Measurements from ENCODE around the gene MRPL55.

MRPL55 gene

DNA sequence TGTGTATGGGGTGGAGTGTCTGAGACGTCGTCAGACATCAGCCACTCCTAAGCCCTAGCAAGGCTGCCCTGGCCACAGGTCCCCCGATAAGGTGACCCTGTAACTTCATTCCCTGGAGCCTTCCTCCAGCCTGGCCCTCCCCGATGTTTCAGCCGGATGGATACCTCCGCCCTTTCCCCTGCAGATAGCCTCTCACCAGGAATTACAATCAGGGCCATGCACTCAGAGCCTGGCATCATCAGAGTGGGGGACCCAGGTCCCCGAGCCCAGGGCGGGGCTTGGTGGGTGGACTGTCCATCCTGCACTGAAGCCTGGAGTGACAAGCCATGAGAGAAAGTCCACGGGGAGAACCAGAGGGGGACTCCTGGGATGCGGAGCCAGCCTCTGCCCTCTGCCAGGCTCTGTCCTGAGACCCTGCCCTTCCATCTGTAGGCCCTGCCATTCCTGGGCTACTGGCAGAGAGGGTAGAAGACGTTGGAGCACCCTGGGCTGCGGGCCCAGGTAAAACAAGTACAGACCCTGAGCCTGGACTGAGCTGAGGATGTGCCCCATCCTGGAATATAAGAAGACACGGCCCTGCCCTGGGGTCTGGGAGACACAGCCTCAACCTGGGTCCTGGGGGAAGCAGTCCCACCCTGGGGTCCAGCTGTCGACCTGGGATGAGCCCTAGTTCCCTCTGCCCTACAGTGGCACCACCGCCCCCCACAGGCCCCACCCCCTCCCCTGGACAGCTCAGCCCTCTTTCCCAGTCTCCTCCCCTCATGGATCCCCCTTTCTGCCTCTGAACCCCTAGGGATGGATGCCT is 43.4 kb downstream of the MRPL55 start:
- Histone ChIP-seq H3K9me3 (no peaks in the 10 kb centered on the region), H3K27me3 (peaks cover 0 to 94% of the 10 kb centered on the region in 2 donors), H3K4me3 (no peak overlapping the region), H3K27ac (no peak overlapping the region), H3K36me3 (no peaks in the 10 kb centered on the region), H3K4me1 (peaks cover 0 to 4% (median 2%) of the 10 kb centered on the region in 4 donors)
- intact Hi-C loops (cut with DNase I; ENCODE audit: low total_unique reads): no loop called here
- TF ChIP-seq, protein P1, sequence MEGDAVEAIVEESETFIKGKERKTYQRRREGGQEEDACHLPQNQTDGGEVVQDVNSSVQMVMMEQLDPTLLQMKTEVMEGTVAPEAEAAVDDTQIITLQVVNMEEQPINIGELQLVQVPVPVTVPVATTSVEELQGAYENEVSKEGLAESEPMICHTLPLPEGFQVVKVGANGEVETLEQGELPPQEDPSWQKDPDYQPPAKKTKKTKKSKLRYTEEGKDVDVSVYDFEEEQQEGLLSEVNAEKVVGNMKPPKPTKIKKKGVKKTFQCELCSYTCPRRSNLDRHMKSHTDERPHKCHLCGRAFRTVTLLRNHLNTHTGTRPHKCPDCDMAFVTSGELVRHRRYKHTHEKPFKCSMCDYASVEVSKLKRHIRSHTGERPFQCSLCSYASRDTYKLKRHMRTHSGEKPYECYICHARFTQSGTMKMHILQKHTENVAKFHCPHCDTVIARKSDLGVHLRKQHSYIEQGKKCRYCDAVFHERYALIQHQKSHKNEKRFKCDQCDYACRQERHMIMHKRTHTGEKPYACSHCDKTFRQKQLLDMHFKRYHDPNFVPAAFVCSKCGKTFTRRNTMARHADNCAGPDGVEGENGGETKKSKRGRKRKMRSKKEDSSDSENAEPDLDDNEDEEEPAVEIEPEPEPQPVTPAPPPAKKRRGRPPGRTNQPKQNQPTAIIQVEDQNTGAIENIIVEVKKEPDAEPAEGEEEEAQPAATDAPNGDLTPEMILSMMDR (IDR thresholded peaks at IDR 0.05): no peak
- no peak for DNase-seq

DNA sequence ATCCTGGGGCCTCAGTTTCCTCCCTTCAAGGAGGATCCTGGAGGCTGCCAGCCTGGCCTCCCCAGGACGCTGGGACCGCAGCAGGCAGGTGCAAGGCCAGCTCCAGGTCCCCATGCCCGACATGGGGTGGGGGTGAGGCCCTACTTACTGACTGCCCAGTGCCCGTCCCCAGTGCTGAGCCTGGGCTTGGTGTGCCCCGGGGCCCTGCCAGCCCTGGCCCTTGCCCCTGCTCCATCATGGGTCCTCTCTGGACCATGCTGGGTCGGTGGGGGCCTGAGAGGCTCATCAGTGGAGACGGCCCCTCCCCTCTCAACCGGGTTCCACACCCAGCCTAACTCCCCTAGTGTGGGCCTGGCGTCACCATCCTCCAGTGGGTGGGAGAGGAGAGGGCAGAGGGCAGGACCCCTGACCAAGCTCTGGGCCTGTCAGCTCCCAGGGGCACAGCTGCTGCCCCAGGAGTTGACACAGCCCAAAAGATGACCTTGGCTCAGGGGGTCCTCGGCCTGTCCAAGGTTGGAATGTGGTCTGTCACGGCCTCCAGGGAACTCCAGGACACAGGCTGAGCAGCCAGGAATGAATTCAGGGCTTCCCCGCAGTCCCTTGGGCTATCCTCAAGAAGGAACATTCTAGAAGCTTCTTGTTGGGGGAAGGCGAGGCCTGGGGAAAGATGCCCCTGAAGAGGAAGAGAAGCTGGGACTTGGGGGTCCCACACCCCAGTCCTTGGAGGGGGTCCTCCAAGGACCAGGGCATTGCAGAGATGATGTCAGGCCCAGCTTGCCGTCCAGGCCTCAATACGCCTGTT is 44.2 kb downstream of the MRPL55 start:
- Histone ChIP-seq H3K27ac (no peak overlapping the region), H3K9me3 (no peaks in the 10 kb centered on the region), H3K36me3 (no peaks in the 10 kb centered on the region), H3K4me3 (no peak overlapping the region), H3K27me3 (peaks cover 3 to 96% of the 10 kb centered on the region in 2 donors), H3K4me1 (peaks cover 0 to 12% (median 9%) of the 10 kb centered on the region in 4 donors)
- TF ChIP-seq, protein P1 (IDR thresholded peaks at IDR 0.05): no peak
- intact Hi-C loops (cut with DNase I; ENCODE audit: low total_unique reads): no loop called here
- DNase-seq: no peak

DNA sequence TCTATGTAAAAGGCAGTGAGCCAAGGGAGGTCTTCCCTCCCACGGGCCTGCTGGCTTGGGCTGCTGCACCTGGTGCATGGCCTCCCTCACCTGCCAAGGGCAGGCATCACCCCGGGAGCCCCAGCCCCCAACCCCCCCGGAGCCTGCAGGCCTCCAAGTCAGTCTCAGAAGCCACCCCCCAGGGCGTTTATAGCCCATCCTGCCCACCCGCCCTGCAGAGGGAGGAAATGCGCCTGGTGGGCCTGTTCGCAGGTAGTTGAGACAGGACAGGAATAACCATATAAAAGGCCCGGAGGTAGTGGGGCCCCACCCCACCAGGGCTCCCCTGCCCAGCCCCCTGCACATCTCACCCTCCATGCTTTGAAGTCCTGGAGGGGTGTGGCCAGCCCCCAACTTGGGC is 44.8 kb downstream of the MRPL55 start:
- peaks cover 0 to 19% (median 15%) of the 10 kb centered on the region in 4 donors for H3K4me1 ChIP-seq
- peaks cover 3 to 99% of the 10 kb centered on the region in 2 donors for H3K27me3 ChIP-seq
- TF ChIP-seq, protein P1 (IDR thresholded peaks at IDR 0.05): no peak
- intact Hi-C loops (cut with DNase I; ENCODE audit: low total_unique reads): no loop called here
- no peaks in the 10 kb centered on the region for H3K9me3 ChIP-seq
- DNase-seq: no peak
- H3K27ac ChIP-seq: no peak overlapping the region
- no peak overlapping the region for H3K4me3 ChIP-seq
- H3K36me3 ChIP-seq: no peaks in the 10 kb centered on the region

DNA sequence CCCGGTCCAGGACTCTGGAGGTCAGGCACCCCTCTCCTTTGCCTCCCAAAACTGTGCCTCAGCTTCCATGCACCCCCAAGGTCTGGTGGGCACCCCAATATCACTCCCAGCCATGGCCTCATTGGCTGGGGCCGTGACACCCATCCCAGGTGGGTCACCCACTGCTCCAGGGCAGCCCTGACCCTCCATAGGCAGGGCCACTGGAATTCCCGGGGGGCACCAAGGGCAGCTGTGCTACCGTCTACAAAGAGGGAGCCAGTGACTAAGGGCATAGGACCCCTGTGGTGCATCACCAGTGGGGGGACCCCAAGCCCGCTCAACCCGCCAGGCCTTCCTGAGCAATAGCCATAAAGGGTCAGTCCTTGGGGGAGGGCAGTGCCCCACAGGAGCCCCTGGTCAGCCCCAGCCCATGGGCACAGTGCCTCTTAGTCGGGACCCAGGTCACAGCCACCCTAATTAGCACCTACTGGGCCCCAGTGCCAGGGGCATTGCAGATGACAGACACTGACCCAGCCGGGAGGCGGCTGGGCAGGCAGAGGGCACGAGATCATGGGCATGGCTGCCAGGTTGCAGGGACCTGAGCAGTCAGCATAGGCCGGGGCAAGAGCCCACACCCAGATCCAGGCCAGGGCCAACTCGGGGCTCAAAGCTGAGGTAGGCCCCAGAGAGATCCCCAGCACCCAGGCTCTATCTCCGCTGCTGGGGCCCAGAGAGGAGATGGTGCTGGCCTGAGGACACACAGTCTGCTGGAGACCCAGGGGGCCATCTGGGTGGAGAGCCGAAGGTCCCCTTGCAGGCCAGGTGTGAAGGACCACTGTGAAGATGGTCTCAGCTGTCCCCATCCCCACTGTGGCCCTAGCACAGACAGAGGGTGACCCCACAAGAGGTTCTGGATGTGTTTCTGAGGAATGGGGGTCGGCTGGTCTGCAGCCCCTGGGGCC is 45.6 kb downstream of the MRPL55 start:
- no peaks in the 10 kb centered on the region for H3K9me3 ChIP-seq
- no peak overlapping the region for H3K4me3 ChIP-seq
- peaks cover 0 to 23% (median 17%) of the 10 kb centered on the region in 4 donors for H3K4me1 ChIP-seq
- H3K27me3 ChIP-seq: peaks cover 3 to 100% of the 10 kb centered on the region in 2 donors
- intact Hi-C loops (cut with DNase I; ENCODE audit: low total_unique reads): no loop called here
- no peak for DNase-seq
- H3K27ac ChIP-seq: no peak overlapping the region
- H3K36me3 ChIP-seq: no peaks in the 10 kb centered on the region
- TF ChIP-seq, protein P1 (IDR thresholded peaks at IDR 0.05): no peak

DNA sequence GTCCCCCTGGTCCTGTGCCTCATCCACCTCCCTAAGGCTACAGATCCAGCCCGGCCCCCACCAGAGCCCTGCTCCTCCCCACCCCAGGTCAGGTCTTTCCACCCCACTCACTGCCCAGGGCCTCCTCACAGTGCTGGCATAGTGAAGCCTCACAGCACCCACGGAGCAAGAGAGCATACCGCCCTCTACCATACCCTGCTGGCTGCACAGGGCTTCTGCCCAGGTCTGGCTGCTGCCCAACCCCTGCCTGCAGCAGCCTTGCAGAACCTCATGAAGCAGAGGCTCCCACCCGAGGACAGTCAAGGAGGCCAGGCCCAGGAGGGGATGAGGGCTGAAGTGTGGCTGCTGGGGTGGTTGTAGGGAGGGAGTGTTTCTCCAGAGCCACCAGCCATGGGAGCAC is 46.3 kb downstream of the MRPL55 start:
- DNase-seq: no peak
- Histone ChIP-seq H3K36me3 (no peaks in the 10 kb centered on the region), H3K27ac (no peak overlapping the region), H3K9me3 (no peaks in the 10 kb centered on the region), H3K4me3 (no peak overlapping the region), H3K27me3 (peaks cover 3 to 99% of the 10 kb centered on the region in 2 donors), H3K4me1 (peaks cover 0 to 23% (median 17%) of the 10 kb centered on the region in 4 donors)
- intact Hi-C loops (cut with DNase I; ENCODE audit: low total_unique reads): no loop called here
- TF ChIP-seq, protein P1 (IDR thresholded peaks at IDR 0.05): no peak
